ENCODE measurements around the gene WASHC4.
"Not testable (repeated sequence)": the region's sequence is repeated elsewhere in the genome, so short reads cannot be mapped to it uniquely, and the experiment has no call there.

Gene WASHC4

GRCh38 chr12:105095338-105095737 lies 12.2 kb upstream of the WASHC4 start:
- not testable (repeated sequence) for FAIRE-seq

GRCh38 chr12:105099356-105099755 lies 8.2 kb upstream of the WASHC4 start:
- no peak for FAIRE-seq

DNA sequence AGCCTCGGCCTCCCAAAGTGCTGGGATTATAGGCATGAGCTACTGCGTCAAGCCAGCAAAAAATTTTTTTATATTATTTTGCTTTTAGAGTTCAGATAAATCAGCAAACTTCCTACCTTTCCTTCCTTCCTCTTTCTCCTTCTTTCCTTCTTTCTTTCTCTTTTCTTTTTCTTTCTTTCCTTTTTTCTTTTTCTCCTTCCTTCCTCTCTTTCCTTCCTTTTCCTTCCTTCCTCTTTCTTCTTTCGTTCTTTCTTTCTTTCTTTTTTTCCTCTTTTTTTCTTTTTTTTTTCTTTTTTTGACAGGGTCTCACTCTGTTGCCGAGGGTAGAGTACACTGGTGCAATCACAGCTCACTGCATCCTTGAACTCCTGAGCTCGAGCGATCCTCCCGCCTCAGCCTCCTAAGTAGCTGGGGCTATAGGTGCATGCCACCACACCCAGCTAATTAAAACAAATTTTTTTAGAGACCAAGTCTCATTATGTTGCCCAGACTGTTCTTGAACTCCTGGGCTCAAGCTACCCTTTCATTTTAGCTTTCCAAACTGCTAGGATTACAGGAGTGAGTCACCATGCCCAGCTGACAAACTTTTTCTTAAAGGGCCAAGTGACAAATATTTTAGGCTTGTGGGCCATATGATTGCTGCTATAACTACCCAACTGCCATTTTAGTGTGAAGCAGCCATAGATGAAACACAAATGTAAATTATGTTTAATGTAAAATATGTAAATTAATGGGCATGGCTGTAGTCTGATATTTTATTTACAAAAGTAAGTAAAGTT lies 7.1 kb upstream of the WASHC4 start:
- FAIRE-seq = no peak

GRCh38 chr12:105100998-105101397 lies 6.5 kb upstream of the WASHC4 start:
- FAIRE-seq = peak; percentile 86

- FAIRE-seq = no peak
Measured at GRCh38 chr12:105102673-105103072, 4.9 kb upstream of the WASHC4 start.

DNA sequence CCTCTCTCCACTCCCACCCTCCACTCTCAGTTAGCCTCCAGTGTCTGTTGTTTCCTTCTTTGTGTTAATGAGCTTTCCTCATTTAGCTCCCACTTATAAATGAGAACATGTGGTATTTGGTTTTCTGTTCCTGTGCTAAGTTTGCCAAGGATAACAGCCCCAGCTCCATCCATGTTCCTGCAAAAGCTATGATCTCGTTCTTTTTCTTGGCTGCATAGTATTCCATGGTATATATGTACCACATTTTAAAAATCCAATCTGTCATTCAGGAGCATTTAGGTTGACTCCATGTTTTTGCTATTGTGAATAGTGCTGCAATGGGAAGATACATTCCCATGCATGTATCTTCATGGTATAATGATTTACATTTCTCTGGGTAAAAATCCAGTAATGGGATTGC lies 2.8 kb upstream of the WASHC4 start:
- no peak for FAIRE-seq

GRCh38 chr12:105106621-105107020 lies 910 bp upstream of the WASHC4 start:
- no peak for FAIRE-seq

- no peak for FAIRE-seq
Measured at GRCh38 chr12:105107171-105107493, 399 bp upstream of the WASHC4 start.

DNA sequence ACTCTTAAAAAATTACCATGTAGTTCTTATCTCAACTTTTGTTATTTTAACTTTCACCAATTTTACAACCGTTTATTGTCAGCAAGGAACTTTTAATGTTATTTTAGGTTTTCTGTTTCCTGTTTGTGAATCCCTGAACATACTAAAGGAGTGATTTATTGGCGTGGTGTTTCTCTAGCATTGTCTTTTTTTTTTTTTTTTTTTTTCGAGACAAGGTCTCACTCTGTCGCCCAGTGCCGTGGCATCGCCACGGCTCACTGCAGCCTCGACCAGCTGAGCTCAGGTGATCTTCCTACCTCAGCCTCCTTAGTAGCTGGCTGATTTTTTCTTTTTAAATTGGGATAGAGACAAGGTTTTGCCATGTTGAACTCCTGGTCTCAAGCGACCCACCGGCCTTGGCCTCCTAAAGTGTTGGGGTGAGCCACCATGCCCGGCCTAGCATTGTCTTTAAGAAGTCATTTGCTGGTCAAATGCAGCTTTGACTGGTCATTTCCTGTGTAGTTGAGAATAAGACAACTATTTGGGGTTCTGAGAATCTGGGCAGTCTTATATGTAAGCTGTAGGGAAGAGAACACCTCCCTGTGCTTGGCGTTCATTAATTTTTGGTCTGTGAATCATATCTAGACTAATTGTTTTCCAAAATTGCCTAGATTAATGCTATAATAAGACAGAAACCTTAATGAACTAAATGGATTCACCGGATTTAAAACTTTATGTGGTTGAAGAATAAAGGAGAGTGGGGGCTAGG lies 2.1 kb downstream of the WASHC4 start:
- no peak for FAIRE-seq

DNA sequence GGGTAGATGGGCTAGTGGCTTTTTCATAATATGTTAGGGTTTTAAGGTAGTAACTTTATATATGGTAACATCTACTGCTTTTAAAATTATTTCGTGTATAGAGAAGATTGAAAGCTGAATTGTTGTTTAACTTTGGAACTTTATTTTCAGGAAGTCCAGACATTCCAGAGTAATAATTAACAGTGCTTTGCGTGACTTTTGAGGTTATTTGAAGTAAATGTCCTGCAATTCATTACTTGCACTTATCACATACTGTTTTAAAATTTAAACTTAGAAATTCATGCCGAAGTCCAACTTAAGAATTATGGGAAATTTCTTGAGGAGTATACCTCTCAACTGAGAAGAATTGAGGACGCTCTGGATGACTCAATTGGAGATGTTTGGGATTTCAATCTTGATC lies 3.3 kb downstream of the WASHC4 start:
- no peak for FAIRE-seq

DNA sequence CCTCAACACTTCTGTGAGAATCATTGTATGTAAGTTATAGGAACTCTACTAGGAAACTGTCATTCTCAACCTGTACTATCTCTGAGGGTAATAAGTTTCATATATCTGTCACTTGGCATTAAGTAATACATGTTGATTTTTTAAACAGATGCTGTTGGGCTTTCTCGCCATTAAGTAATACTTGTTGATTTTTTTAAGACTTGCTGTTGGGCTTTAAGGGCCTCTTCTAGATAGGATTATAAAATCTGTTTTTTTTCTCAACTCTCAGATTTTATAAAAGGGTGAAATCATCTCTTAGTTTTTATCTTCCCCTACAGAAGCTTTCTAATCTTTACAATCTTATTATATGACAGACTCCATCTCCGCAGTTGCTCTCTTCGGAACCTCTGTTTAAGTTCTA lies 5.6 kb downstream of the WASHC4 start:
- FAIRE-seq = no peak

DNA sequence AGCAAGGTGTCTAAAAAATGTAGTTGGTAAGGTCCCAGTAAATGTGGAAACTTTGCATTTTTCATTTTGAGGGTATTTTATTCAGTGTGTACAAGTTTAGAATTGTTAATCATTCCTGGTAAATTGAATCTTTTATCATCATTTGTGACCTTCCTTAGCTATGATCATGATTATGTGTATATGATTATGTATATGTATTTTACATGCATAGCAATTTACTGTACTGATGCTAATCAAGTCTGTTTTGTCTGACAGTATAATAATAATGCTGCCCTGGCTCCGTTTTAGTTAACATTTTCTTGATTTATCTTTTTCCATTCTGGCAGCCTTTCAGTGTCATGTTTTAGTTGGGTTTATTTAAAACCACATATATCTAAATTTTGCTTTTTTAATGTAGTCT lies 9.4 kb downstream of the WASHC4 start:
- no peak for FAIRE-seq

GRCh38 chr12:105120551-105120950 lies 13.0 kb downstream of the WASHC4 start:
- FAIRE-seq = no peak

DNA sequence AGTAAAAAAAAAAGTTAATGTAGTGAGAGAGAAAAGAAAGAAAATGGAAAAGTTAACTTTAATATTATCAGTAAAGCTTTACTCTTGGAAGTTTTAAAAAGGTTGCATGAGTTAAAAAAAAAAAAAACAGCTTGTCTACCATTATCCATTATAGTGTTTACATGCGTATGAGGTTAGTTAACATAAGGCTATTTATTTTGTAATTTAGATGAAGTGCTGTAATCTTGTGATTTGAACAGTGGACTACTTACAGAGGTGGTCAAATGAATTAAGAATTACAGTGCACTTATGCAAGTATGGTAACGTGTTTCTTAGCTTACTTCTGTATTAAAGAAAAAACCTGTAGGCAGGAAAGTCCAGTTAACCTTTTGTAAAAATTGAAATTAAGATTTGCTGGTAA lies 30.7 kb downstream of the WASHC4 start:
- no peak for FAIRE-seq

DNA sequence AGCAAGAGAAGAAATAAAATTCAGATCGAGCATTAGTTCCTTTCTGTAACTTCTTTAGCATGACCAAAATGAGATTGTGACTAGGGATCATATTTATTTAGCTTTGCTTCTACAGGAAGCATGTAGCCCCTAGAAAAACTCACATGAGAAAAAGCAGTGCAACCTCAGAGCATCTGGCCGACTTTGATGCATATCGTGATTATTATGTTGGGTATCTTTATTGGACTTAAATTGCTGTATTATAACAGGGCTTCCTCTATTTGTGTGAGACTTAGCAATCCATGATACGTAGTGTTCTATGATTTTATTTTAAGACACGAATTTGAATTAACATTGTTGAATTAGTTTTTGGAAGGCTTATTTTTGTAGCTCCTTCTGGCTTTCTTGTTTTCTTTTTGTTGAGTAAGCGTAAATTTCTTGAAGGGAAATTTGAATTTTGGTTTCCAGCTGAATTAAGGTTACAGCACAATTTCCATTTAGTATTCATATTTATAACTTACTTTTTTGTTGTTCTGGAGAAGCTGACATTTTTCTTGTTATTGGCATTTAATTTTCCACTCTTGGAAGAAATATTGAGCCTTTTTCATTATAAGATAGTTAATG lies 33.9 kb downstream of the WASHC4 start:
- no peak for FAIRE-seq

- FAIRE-seq = no peak
Measured at GRCh38 chr12:105142259-105142658, 34.7 kb downstream of the WASHC4 start.

DNA sequence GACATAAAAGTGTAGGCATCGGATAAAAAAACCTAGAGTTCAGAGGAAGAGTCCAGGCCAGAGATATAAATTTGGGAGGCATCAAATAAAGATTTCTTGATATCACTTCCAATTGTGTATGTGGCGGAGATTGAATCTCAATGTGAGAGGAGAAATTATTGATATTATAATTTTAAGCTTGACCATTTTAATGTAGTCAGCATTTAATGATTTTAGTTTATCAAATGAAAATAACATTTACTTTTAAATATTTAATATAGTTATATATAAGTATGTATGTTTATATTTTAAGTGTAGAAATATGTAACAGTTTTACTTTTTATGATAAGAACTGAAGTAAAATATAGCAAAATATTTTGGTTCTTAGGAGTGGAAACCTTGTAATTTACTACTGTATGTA lies 48.7 kb downstream of the WASHC4 start:
- peak; percentile 67 for FAIRE-seq

DNA sequence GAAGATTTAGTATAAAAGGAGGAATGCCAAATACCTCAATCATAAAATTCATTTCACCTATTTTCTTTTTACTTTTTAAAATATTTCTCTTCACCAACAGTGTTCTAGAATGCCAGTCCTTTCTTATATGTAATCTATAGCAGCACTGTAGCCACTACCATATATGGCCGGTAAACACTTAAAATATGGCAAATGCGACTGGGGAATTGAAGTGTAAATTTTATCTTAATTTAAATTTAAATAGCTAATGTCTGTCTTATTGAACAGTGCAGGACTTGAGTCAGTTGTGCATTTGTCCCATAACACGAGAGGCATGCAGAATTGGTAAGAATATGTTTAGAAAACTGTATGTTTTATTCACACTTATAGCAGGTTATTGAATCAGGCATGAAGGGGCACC lies 50.1 kb downstream of the WASHC4 start:
- FAIRE-seq = no peak

GRCh38 chr12:105158876-105159275 lies 51.3 kb downstream of the WASHC4 start:
- FAIRE-seq = no peak

DNA sequence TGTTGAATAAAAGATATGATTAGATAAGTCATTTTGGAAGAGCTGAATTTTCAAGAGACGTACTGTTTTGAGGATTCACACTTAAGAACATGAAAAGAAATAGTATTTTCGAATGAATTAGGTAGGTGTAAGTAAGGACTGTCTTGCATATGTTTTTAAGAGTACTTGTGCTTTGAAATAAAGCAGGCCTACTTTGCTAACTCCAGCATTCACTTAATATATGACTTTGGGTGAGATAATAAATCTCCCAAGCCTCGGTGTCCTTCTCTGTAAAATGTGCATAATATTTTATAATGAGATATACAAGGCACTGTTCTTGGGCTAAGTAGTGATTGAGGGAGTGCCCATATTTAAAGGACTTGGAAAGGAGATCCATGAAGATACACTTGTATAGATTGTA lies 54.6 kb downstream of the WASHC4 start:
- no peak for FAIRE-seq

- FAIRE-seq = no peak
Measured at GRCh38 chr12:105164068-105164467, 56.5 kb downstream of the WASHC4 start.

DNA sequence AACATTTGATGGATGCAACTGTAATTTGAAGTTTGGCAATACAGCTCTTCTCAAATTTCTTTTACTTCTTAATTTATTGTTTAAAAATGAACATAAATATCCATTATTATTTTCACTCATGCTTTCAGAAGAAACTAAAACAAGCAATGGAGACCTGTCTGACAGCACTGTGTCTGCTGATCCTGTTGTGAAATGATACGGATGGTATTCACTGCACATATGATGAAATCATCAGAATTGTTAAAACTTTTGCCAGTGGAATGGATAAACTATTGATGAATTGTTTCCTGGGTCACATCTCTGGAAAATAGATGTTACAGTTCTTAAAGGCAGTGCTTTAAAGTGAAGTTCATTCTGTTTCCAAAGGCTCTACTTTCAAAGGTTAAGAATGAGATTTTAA lies 59.2 kb downstream of the WASHC4 start:
- no peak for FAIRE-seq

DNA sequence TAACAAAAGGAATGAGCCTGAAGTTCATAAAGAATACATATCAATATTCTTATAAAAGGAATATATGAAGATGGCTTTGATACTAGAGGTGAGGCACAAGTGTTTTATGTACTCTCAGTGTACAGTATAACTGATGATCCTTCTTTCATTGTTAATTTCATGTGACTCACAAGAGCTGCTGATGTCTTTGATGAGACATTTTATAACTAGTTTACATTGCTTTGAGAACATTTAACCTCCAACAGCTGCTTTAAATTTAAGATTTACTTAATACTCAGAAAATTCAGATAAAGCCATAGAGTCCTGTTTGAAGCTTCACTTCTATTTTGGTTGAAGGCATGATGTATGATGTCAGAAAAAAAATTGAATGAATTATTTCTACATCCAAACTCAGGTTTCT lies 59.8 kb downstream of the WASHC4 start:
- FAIRE-seq = no peak

- FAIRE-seq = no peak
Measured at GRCh38 chr12:105168006-105168405, 60.5 kb downstream of the WASHC4 start.
